GM18499 (cell line): ENCODE measurements around the gene PELI2.

Source experiments
- ATAC-seq: cut with Tn5 transposase; IDR thresholded peaks from one replicate; pipeline ENCODE4 v1.9.1; 2021; ENCODE audit warnings: moderate number of reproducible peaks; ENCODE audit not compliant: insufficient read depth, unreplicated experiment

Gene PELI2

GRCh38 chr14:56224229-56224628 is 106.0 kb downstream of the PELI2 start:
- no peak for ATAC-seq

GRCh38 chr14:56224691-56225681 is 106.8 kb downstream of the PELI2 start:
- ATAC-seq: no peak

- ATAC-seq: no peak
Measured at GRCh38 chr14:56235388-56235787, 117.2 kb downstream of the PELI2 start.

GRCh38 chr14:56237398-56237797 is 119.2 kb downstream of the PELI2 start:
- ATAC-seq: no peak

GRCh38 chr14:56241461-56241860 is 123.2 kb downstream of the PELI2 start:
- no peak for ATAC-seq

- no peak for ATAC-seq
Measured at GRCh38 chr14:56243110-56243509, 124.9 kb downstream of the PELI2 start.

- no peak for ATAC-seq
Measured at GRCh38 chr14:56244138-56244789, 126.1 kb downstream of the PELI2 start.

- no peak for ATAC-seq
Measured at GRCh38 chr14:56247495-56248200, 129.4 kb downstream of the PELI2 start.

- no peak for ATAC-seq
Measured at GRCh38 chr14:56248442-56248841, 130.2 kb downstream of the PELI2 start.

- no peak for ATAC-seq
Measured at GRCh38 chr14:56261046-56261445, 142.8 kb downstream of the PELI2 start.

- no peak for ATAC-seq
Measured at GRCh38 chr14:56262530-56262929, 144.3 kb downstream of the PELI2 start.

- no peak for ATAC-seq
Measured at GRCh38 chr14:56268039-56268438, 149.8 kb downstream of the PELI2 start.

- ATAC-seq: no peak
Measured at GRCh38 chr14:56268673-56269072, 150.5 kb downstream of the PELI2 start.

- no peak for ATAC-seq
Measured at GRCh38 chr14:56270921-56271320, 152.7 kb downstream of the PELI2 start.

GRCh38 chr14:56271970-56272369 is 153.8 kb downstream of the PELI2 start:
- no peak for ATAC-seq

GRCh38 chr14:56273155-56273554 is 154.9 kb downstream of the PELI2 start:
- ATAC-seq: no peak

GRCh38 chr14:56273951-56274350 is 155.7 kb downstream of the PELI2 start:
- no peak for ATAC-seq

- ATAC-seq: no peak
Measured at GRCh38 chr14:56274556-56274955, 156.3 kb downstream of the PELI2 start.

- ATAC-seq: no peak
Measured at GRCh38 chr14:56276108-56276507, 157.9 kb downstream of the PELI2 start.

- no peak for ATAC-seq
Measured at GRCh38 chr14:56278383-56278782, 160.2 kb downstream of the PELI2 start.

- no peak for ATAC-seq
Measured at GRCh38 chr14:56280843-56281242, 162.6 kb downstream of the PELI2 start.
